Upper lobe of left lung (tissue), 6 donors: ENCODE data around the gene PRPF40B. TPM values are rescaled to one million over a fixed set of nuclear protein-coding genes. Genes with fewer than 3 reads are reported as not detected.

Source experiments
- ATAC-seq, 2 donors: fragments of 200-7000 bp; cut with Tn5 transposase; one replicate each; pipeline ENCODE4 v1.9.1; 2022; ENCODE audit warnings: mild to moderate bottlenecking in 2 of 2, moderate library complexity in 2 of 2; ENCODE audit not compliant: low FRiP score in 2 of 2
- DNase-seq, 2 donors: peaks; one replicate each; pipeline ENCODE4 v3.0.0-alpha.2; 2019 to 2020
- H3K27ac ChIP-seq, 4 donors: fragments of 200-600 bp; sonication (generic); one replicate each; pipeline ENCODE4 v1.5.1; 2016 to 2019
- H3K27me3 ChIP-seq, 4 donors: fragments of 200-600 bp; sonication (generic); one replicate each; pipeline ENCODE4 v1.5.1; 2017 to 2019
- H3K36me3 ChIP-seq, 4 donors: fragments of 200-600 bp; sonication (generic); one replicate each; pipeline ENCODE4 v1.5.1; 2016 to 2019
- H3K4me1 ChIP-seq, 4 donors: fragments of 200-600 bp; sonication (generic); one replicate each; pipeline ENCODE4 v1.5.1; 2018 to 2019
- H3K4me3 ChIP-seq, 4 donors: fragments of 200-600 bp; sonication (generic); one replicate each; pipeline ENCODE4 v1.5.1; 2017 to 2019; ENCODE audit warnings: mild to moderate bottlenecking in 2 of 4, moderate library complexity in 1 of 4
- H3K9me3 ChIP-seq, 4 donors: fragments of 200-600 bp; sonication (generic); one replicate each; pipeline ENCODE4 v1.5.1; 2018 to 2019
- CTCF ChIP-seq, 6 experiments: fragments of 450-650 bp in 4 of 6; fragments of 200-600 bp in 2 of 6; sonication (generic) in 2 of 6; IDR thresholded peaks; one replicate each; pipeline ENCODE4 v1.5.1; 2016 to 2019; ENCODE audit warnings: antibody characterized with exemption in 6 of 6
- EP300 ChIP-seq, 4 donors: sonication (generic); formaldehyde crosslinking; IDR thresholded peaks; one replicate each; pipeline ENCODE4 v1.5.1; 2017; ENCODE audit warnings: antibody characterized with exemption in 4 of 4, control low read depth in 2 of 4
- POLR2A ChIP-seq, 4 donors: fragments of 450-650 bp; IDR thresholded peaks; one replicate each; pipeline ENCODE4 v1.5.1; 2016 to 2017; ENCODE audit warnings: antibody characterized with exemption in 4 of 4, mild to moderate bottlenecking in 2 of 4
- POLR2AphosphoS5 ChIP-seq, 2 donors: sonication (generic); formaldehyde crosslinking; IDR thresholded peaks; one replicate each; pipeline ENCODE4 v1.5.1; 2017; ENCODE audit warnings: antibody characterized with exemption in 2 of 2
- WGBS, 2 donors: methylation state at CpG; one replicate each; pipeline ENCODE4 v1.1.5; 2017 to 2018; 5-methylcytosine and 5-hydroxymethylcytosine counted together
- total RNA-seq, 6 donors: library from RNA; depleted of rRNA in 4 of 6; stranded (reverse); fragments of >200 nt in 4 of 6; gene quantifications; one replicate each; pipeline versions ENCODE4 v1.1.0 to v1.2.1, GENCODE V29; 2016 to 2021
- donor health status: DM: no; HTN: no; CAD: no; lungs with moderate emphysema.
- donor health status: DM: no; HTN: yes; CAD: no; lungs with severe emphysema.

Gene PRPF40B
- total RNA-seq, 6 donors from 2014 or later = 10.8 to 63.9 (median 16.9) TPM

DNA sequence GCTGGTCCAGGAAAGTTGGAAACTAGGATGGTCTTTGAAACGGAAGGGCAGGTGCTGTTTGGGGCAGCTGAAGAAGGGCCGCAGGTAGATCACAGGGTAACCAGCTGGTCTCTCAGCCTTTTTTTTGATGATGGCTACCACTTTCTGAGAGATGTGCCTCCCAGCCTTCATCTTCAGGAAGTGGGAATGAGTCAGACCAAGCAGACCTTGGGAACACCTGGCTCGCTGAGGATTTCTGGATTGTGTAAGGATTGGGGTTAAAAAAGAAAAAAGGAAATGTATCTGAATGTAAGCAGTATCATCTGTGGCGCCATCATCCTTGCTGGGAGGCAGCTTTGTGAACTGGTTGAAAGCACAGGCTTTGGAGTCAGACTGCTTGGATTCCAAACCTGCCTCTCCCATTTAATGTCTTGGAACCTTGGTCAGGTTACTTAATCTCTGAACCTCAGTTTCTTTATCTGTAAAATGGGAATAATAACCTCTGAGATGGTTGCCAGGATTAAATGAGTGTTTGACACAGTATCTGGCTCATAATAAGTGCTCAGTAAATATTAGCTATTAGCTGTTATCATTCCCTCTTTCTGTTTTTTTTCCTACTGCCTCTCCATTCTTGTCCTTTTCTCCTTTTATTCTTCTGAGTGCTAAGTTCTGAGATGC, 1.7 kb downstream of the PRPF40B start:
- WGBS, 2 donors = 60 to 65% methylated on average over 4 of the region's 4 CpGs
- Histone ChIP-seq H3K36me3 (no peaks in the 10 kb centered on the region), H3K27me3 (no peaks in the 10 kb centered on the region), H3K9me3 (no peaks in the 10 kb centered on the region), H3K27ac (peak overlapping the region in 1 of 4 donors; percentile 80), H3K4me3 (no peak overlapping the region), H3K4me1 (peaks cover 10 to 25% (median 14%) of the 10 kb centered on the region in 4 donors)
- DNase-seq (no peak), ATAC-seq (no peak)
- TF ChIP-seq CTCF (IDR thresholded peaks at IDR 0.05) (no peak), POLR2AphosphoS5 (IDR thresholded peaks at IDR 0.05) (no peak), EP300 (IDR thresholded peaks at IDR 0.05) (no peak)

DNA sequence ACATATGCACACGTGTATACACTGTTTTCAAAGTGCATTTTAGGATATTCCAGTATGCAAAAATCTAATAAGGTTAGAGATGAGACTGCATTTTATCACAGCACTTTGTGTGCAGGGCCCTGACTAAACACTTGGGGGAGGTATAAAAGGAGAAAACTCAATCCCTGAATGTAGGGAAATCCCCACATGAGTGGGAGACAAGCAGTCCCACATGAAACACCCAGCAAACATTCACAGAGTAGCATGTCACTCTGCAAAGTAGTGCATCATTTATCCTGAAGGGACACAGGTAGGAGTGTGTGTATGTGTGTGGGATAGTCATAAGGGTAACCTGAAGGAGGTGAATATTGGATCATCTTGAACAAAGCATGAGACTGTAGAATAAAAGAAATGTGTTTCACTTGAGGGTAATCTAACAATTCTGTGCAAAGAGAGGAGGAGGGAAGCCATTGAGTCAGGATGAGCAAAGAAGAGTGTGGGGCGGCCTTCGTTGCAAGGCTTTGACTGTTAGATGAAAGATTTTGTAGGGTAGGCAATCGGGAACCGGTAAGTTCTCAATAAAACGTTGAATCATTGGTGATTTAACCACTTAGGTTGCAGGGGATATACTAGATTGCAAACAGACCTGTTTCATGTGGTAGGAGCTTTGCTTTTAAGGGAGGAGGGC, 2.9 kb downstream of the PRPF40B start:
- TF ChIP-seq POLR2AphosphoS5 (IDR thresholded peaks at IDR 0.05) (no peak), EP300 (IDR thresholded peaks at IDR 0.05) (no peak), CTCF (IDR thresholded peaks at IDR 0.05) (no peak), POLR2A (IDR thresholded peaks at IDR 0.05) (no peak)
- Histone ChIP-seq H3K4me3 (no peak overlapping the region), H3K4me1 (peaks cover 10 to 25% (median 14%) of the 10 kb centered on the region in 4 donors), H3K27ac (peak overlapping the region in 1 of 4 donors; percentile 37), H3K36me3 (no peaks in the 10 kb centered on the region), H3K9me3 (no peaks in the 10 kb centered on the region), H3K27me3 (no peaks in the 10 kb centered on the region)
- ATAC-seq (no peak), DNase-seq (no peak)
- 77 to 81% methylated on average over 6 of the region's 6 CpGs for WGBS, 2 donors

DNA sequence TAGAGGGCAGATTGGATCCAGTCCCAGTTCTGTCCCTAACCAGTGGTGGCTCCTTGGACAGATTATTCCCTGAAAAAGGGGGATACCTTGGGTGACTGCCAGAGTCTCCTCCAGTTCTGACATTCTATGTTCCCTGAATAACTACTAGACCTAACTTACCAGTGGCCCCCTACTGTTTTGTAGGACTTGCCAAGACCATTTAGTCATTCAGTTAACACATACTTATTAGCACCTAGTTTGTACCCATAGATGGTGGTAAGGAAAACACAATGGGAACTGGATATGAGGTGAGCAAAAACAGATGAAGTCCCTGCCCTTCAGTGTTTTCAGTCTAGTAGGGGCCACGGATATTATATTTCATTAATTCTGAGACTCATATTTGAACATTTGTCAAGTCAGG, 3.5 kb downstream of the PRPF40B start:
- ATAC-seq = no peak
- H3K36me3 ChIP-seq = peaks cover 0 to 4% (median 2%) of the 10 kb centered on the region in 4 donors
- DNase-seq = no peak
- H3K27ac ChIP-seq = no peak overlapping the region
- TF ChIP-seq EP300 (IDR thresholded peaks at IDR 0.05) = no peak
- TF ChIP-seq POLR2AphosphoS5 (IDR thresholded peaks at IDR 0.05) = no peak
- no peak for TF ChIP-seq POLR2A (IDR thresholded peaks at IDR 0.05)
- TF ChIP-seq CTCF (IDR thresholded peaks at IDR 0.05) = no peak
- H3K4me1 ChIP-seq = peaks cover 7 to 21% (median 10%) of the 10 kb centered on the region in 4 donors
- H3K27me3 ChIP-seq = no peaks in the 10 kb centered on the region
- WGBS, 2 donors = 86 to 91% methylated on average over 1 of the region's 1 CpG
- H3K4me3 ChIP-seq = no peak overlapping the region
- H3K9me3 ChIP-seq = no peaks in the 10 kb centered on the region

DNA sequence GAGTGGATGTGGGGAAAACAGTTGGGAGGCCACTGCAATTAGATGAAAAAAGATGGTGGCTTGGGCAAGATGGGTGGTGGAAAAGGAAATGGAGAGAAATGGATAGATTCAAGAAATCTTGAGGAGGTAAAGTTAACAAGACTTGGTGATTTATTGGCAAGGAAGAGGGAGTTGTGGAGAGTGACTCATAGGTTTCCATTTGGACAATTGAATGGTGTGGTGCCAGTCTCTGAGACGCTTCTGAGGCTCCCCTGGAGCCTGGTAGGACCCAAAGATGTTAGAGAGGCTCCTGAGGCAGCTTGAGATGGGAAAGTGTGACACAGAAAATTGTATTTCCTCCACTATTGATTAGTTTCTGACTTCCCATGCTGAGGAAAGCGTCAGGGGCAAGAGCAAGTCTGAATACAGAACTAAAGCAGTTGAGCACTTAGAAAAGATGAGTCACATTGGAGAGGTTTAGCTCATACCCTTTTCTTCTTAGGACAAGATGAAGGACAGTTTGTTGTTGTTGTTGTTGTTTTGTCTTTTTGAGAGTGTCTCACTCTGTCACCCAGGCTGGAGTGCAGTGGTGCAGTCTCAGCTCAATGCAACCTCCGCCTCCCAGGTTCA, 4.5 kb downstream of the PRPF40B start:
- Histone ChIP-seq H3K27me3 (no peaks in the 10 kb centered on the region), H3K4me3 (no peak overlapping the region), H3K9me3 (no peaks in the 10 kb centered on the region), H3K4me1 (peaks cover 0 to 10% (median 1%) of the 10 kb centered on the region in 4 donors), H3K27ac (no peak overlapping the region), H3K36me3 (peaks cover 0 to 4% (median 2%) of the 10 kb centered on the region in 4 donors)
- ATAC-seq = no peak
- 89 to 91% methylated on average over 3 of the region's 3 CpGs for WGBS, 2 donors
- DNase-seq = no peak
- TF ChIP-seq POLR2AphosphoS5 (IDR thresholded peaks at IDR 0.05) (no peak), CTCF (IDR thresholded peaks at IDR 0.05) (no peak), POLR2A (IDR thresholded peaks at IDR 0.05) (no peak), EP300 (IDR thresholded peaks at IDR 0.05) (no peak)
